Prostate gland (tissue), 2 donors: ENCODE results near the gene MSANTD2. TPM values are rescaled to one million over a fixed set of nuclear protein-coding genes. Genes with fewer than 3 reads are reported as not detected.
A peak's percentile ranks its signal among the peaks of the same experiment; 100 is the strongest.

Experiments used
- DNase-seq: peaks from one replicate; pipeline ENCODE4 v3.0.0-alpha.2; 2019; ENCODE audit warnings: low spot score
- H3K27ac ChIP-seq, 2 donors: fragments of 200-600 bp; sonication (generic); 2 replicates each; pipeline ENCODE4 v1.5.1; 2017 to 2019
- H3K27me3 ChIP-seq: fragments of 200-600 bp; sonication (generic); replicated peaks from 2 replicates; pipeline ENCODE4 v1.5.1; 2019; ENCODE audit not compliant: insufficient read depth
- H3K36me3 ChIP-seq, 2 donors: fragments of 200-600 bp; sonication (generic); 1 replicate in 1 of 2; 2 replicates in 1 of 2; pipeline versions ENCODE4 v1.5.1 to v1.8.1; 2017 to 2019
- H3K4me1 ChIP-seq: fragments of 200-600 bp; sonication (generic); replicated peaks from 2 replicates; pipeline ENCODE4 v1.5.1; 2019
- H3K4me3 ChIP-seq, 2 donors: fragments of 200-600 bp; sonication (generic); 2 replicates each; pipeline ENCODE4 v1.5.1; 2017 to 2019
- H3K9me3 ChIP-seq: fragments of 200-600 bp; sonication (generic); 2 replicates; pipeline ENCODE4 v1.5.1; 2017
- POLR2A ChIP-seq: fragments of 450-650 bp; IDR thresholded peaks from one replicate; pipeline ENCODE4 v1.6.1; 2016; ENCODE audit warnings: antibody characterized with exemption, mild to moderate bottlenecking
- POLR2AphosphoS5 ChIP-seq: sonication (generic); formaldehyde crosslinking; IDR thresholded peaks from one replicate; pipeline ENCODE4 v1.6.1; 2017; ENCODE audit warnings: antibody characterized with exemption
- WGBS: methylation state at CpG from one replicate; pipeline ENCODE4 v1.1.5; 2018; 5-methylcytosine and 5-hydroxymethylcytosine counted together
- intact Hi-C: fragments of 100-400 bp; cut with DNase I; formaldehyde crosslinking; loops from one replicate; pipeline ENCODE4 v1.14.2; 2022
- total RNA-seq, 2 donors: library from RNA; depleted of rRNA; stranded (reverse); fragments of >200 nt; gene quantifications; one replicate each; pipeline ENCODE4 v1.1.0, GENCODE V29; 2016
- TF ChIP-seq, protein P1 (sequence below), 4 experiments: fragments of 200-600 bp in 2 of 4; fragments of 450-650 bp in 2 of 4; sonication (generic) in 2 of 4; IDR thresholded peaks; 1 replicate in 3 of 4; 2 replicates in 1 of 4; pipeline ENCODE4 v1.5.1; 2016 to 2019; ENCODE audit warnings: antibody characterized with exemption in 4 of 4, mild to moderate bottlenecking in 2 of 4, moderate library complexity in 2 of 4

MSANTD2 gene
- total RNA-seq, 2 donors from 2014 or later: 12.3 to 22.9 TPM

DNA sequence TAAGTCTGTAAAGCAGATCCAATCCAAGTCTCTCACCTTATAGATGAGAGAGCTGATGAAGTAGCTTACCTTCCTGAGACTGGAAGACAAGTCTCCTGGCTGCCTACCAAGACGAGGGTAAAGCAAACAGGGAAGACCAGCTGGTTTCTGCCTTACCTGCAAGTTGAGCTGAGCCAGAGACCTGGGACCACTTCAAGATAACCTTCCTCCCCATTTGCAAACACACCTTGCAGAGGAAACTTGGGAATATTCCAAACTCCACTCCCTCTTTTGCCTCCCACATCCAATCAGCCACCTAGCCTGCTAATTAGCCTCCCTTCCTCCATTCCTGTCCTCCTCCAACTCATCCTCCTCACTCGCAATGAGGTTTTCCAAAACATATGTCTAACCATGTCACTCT lies 41.6 kb upstream of the MSANTD2 start:
- H3K27ac ChIP-seq: no peak overlapping the region
- DNase-seq: no peak
- H3K4me3 ChIP-seq: no peak overlapping the region
- TF ChIP-seq, protein P1, sequence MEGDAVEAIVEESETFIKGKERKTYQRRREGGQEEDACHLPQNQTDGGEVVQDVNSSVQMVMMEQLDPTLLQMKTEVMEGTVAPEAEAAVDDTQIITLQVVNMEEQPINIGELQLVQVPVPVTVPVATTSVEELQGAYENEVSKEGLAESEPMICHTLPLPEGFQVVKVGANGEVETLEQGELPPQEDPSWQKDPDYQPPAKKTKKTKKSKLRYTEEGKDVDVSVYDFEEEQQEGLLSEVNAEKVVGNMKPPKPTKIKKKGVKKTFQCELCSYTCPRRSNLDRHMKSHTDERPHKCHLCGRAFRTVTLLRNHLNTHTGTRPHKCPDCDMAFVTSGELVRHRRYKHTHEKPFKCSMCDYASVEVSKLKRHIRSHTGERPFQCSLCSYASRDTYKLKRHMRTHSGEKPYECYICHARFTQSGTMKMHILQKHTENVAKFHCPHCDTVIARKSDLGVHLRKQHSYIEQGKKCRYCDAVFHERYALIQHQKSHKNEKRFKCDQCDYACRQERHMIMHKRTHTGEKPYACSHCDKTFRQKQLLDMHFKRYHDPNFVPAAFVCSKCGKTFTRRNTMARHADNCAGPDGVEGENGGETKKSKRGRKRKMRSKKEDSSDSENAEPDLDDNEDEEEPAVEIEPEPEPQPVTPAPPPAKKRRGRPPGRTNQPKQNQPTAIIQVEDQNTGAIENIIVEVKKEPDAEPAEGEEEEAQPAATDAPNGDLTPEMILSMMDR (IDR thresholded peaks at IDR 0.05): no peak
- TF ChIP-seq POLR2A (no peak), POLR2AphosphoS5 (no peak)
- H3K4me1 ChIP-seq: peaks cover 8% of the 10 kb centered on the region
- no peaks in the 10 kb centered on the region for H3K9me3 ChIP-seq
- H3K36me3 ChIP-seq: no peaks in the 10 kb centered on the region
- H3K27me3 ChIP-seq: peaks cover 28% of the 10 kb centered on the region
- intact Hi-C loops: no loop called here
- 53% methylated on average over 2 of the region's 2 CpGs for WGBS

DNA sequence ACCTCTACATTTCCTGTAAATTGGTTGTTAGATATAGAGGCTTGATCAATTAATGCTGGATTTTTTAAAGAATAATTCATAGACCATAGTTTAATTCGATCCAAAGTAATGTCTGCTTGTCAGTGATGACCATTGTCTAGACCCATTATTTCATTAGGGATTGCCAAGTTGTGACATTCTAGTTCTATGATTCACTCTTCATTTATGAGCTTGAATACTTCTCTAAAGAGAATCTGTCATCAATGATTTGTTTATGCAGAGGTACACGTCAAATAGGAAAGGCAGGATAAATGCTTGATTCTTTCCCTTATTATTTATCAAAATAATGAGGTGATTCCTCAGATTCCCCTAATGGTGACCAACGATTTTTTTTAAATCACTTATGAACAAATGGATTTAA lies 41.0 kb upstream of the MSANTD2 start:
- no peaks in the 10 kb centered on the region for H3K9me3 ChIP-seq
- no peak overlapping the region for H3K27ac ChIP-seq
- no peak for TF ChIP-seq POLR2A
- TF ChIP-seq, protein P1 (IDR thresholded peaks at IDR 0.05): no peak
- TF ChIP-seq POLR2AphosphoS5: no peak
- no peak for DNase-seq
- 43% methylated on average over 3 of the region's 3 CpGs for WGBS
- peaks cover 28% of the 10 kb centered on the region for H3K27me3 ChIP-seq
- intact Hi-C loops: no loop called here
- H3K36me3 ChIP-seq: no peaks in the 10 kb centered on the region
- H3K4me3 ChIP-seq: no peak overlapping the region
- peaks cover 8% of the 10 kb centered on the region for H3K4me1 ChIP-seq

DNA sequence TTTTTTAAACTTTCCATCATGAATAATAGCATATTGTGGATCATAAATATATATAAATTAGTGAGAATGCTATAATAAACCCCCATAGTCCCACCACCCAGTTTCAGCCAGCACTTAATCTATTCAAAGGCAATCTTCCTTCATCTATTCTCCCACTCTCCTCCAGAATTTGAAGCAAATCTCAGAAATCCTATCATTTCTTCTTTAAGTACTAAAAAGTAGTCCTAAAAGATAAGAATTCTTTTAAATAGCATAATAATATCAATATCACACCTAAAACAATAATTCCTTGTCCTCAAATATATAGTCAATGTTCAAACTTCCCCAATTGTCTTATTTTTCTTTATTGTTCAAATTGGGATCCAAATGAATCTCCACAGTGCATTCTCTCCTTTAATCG lies 40.5 kb upstream of the MSANTD2 start:
- Histone ChIP-seq H3K27ac (no peak overlapping the region), H3K4me3 (no peak overlapping the region), H3K36me3 (no peaks in the 10 kb centered on the region), H3K9me3 (no peaks in the 10 kb centered on the region), H3K4me1 (peaks cover 8% of the 10 kb centered on the region), H3K27me3 (peaks cover 28% of the 10 kb centered on the region)
- intact Hi-C loops: no loop called here
- TF ChIP-seq POLR2A: no peak
- DNase-seq: no peak
- 69% methylated on average over 1 of the region's 1 CpG for WGBS

- TF ChIP-seq POLR2AphosphoS5: no peak
- TF ChIP-seq, protein P1 (IDR thresholded peaks at IDR 0.05): no peak
- no peak for DNase-seq
- Histone ChIP-seq H3K27ac (no peak overlapping the region), H3K9me3 (no peaks in the 10 kb centered on the region), H3K4me3 (peak overlapping the region; percentile 17 to 36), H3K27me3 (peaks cover 28% of the 10 kb centered on the region), H3K4me1 (peaks cover 8% of the 10 kb centered on the region), H3K36me3 (no peaks in the 10 kb centered on the region)
- WGBS: 23% methylated on average over 20 of the region's 20 CpGs
- intact Hi-C loops: no loop called here
These were observed 39.9 kb upstream of the MSANTD2 start for GRCh38 chr11:124839972-124840621.

GRCh38 chr11:124839128-124839971 lies 39.1 kb upstream of the MSANTD2 start:
- Histone ChIP-seq H3K4me3 (peak overlapping the region; percentile 17 to 36), H3K4me1 (peaks cover 8% of the 10 kb centered on the region), H3K9me3 (no peaks in the 10 kb centered on the region), H3K27me3 (peaks cover 25% of the 10 kb centered on the region), H3K36me3 (no peaks in the 10 kb centered on the region), H3K27ac (no peak overlapping the region)
- intact Hi-C loops: no loop called here
- 2% methylated on average over 69 of the region's 87 CpGs for WGBS
- DNase-seq: no peak
- TF ChIP-seq POLR2A (no peak), POLR2AphosphoS5 (no peak)
- TF ChIP-seq, protein P1 (IDR thresholded peaks at IDR 0.05): no peak
